Islet precursor cell (in vitro differentiated cells): ENCODE measurements around the gene OR2W3.

ENCODE experiments used
- DNase-seq: peaks from one replicate; pipeline ENCODE4 v3.0.0-alpha.2; 2018

The OR2W3 gene

GRCh38 chr1:247895163-247895637, at the start of gene OR2W3:
Gene OR2W3 (plus strand): TSS chr1:247895587. CDS start chr1:247895587, 0 bp downstream.
- no peak for DNase-seq

- no peak for DNase-seq
These were observed 49.7 kb upstream of the OR2W3 start for GRCh38 chr1:247845693-247846017.

DNA sequence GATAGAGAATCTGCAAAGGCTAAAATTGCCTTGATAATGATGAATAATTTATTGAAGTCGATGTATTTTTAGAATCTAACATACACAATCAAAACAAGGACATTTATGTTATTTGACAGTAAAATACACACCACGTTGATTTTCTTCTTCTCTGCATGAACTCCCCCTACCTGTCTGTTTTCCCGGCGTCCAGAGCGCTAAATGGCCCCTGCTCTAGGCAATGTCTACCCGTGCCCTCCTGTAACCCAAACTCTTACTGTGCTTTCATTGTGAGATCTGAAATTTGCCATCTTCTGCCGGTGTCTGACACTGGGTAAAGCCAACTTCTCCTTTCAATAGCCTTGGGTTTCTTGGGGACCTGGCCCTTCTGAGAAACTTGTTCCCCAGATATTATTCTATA, 47.0 kb upstream of the OR2W3 start:
- DNase-seq, result no peak

DNA sequence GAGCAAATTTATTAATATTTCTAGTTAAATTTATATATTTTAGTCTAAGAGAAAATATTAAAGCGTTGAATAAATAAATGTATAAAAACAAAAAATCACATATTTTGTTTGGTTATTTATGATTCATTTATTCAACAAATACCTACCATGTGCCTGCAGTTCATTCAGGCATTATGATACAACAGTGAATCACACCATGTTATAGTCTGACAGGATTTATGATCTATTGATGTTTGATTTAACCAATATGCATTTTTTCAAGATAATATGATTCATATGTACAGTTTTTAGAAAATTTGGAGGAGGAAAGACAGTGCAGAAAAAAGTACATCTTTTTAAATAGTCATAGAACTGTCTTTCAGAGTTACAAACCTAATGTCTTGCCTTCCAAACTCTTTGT, 45.8 kb upstream of the OR2W3 start:
- no peak for DNase-seq

- no peak for DNase-seq
These were observed 40.4 kb upstream of the OR2W3 start for GRCh38 chr1:247854899-247855545.

GRCh38 chr1:247855911-247856310, 39.5 kb upstream of the OR2W3 start:
- DNase-seq, result no peak

DNA sequence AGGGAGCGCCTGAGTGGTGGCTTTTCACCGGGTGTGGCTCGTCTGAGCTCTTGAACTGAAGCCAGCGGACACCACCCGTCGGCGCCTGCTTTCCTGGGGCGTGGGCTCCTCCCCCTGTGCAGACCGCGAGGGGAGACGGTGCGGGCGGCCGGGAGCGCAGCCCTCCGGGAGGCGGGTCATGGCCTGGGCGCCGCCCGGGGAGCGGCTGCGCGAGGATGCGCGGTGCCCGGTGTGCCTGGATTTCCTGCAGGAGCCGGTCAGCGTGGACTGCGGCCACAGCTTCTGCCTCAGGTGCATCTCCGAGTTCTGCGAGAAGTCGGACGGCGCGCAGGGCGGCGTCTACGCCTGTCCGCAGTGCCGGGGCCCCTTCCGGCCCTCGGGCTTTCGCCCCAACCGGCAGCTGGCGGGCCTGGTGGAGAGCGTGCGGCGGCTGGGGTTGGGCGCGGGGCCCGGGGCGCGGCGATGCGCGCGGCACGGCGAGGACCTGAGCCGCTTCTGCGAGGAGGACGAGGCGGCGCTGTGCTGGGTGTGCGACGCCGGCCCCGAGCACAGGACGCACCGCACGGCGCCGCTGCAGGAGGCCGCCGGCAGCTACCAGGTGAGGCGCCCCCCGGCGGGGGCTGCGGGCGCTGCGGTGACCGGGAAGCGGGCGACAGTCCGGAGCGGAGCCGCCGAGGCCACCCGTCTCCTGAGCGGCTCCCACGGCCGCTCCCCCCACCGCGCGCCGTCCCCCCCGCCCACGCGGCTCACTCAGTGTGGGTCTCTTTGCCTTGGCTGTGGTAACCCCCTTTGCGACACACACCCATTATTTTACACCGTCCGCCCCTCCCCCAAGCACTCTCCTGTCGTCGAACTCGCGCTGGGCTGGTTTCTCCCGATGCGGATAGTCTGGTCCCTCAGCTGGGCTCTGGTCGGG, 38.1 kb upstream of the OR2W3 start, which contains the start of gene TRIM58:
Gene TRIM58 (plus strand): TSS at position 119 of the 916 bp plus-strand sequence. CDS start 60 bp downstream, at position 179.
- DNase-seq, result no peak

DNA sequence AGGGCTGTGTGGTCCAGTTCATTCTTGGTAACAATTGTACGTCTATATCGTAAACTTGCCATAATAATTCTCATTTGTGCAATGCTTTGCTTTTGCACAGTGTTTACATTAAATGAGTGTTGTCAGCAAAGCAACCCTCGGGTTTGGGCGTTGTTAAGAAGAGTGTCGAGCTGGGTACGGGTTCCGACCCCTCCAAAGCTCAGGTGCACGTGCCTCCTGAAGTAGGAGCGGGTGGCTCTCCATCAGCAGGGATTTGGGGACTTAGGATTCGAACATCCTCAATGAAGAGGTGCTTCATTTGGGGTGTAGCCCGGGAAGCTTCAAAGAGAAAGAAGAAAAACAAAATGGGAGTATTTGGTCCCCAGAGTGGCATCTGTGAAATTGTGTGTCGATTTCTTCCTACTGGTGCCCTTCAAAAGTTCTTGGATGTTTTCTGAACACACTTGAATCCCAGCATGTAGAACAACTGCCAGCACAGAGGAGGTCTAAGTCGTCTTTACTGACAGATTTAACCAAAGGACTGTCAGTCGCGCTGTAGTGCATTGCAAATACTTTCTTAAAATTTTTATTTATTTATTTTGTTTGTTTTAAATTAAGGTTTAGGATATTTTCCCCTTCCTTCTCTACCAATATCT, 37.3 kb upstream of the OR2W3 start:
- DNase-seq, result no peak

DNA sequence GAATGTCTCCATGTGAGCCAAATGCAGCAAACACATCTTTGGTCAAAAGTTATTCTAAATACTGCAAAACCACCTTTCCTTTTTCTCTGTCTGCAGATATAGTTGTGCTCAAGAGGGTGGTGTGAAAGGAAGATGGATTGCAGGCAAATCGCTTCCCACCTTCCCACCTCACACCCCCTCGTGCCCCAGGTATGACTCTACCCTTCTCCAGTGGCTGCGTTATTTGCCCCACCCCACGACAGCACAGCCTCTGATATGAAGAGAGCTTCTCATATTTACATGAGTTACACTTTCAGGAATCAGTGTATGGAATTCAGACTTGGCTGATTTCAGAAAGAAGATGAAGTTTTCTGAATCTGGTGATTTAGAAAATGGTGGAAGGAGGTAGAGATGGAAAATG, 32.6 kb upstream of the OR2W3 start:
- DNase-seq, result no peak

GRCh38 chr1:247864644-247865043, 30.7 kb upstream of the OR2W3 start:
- no peak for DNase-seq

DNA sequence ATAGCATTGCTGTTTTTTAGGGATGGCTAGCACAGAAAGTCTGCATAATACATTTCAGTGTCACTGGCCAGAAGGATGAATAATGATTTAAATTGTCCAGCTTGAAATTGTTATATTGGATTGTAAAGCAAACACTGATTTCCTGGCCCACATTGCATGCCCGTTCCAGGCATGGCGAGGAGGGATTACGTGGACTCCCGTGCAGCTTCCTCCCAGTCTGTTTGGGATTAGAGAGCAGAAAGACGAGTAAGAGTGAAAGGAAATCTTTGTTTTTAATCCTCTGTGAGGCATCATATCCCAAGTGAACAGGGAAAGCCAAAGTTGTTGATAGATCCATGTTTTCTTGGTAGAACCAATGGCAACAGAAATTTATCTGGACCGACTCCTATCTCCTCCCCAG, 30.0 kb upstream of the OR2W3 start:
- no peak for DNase-seq

DNA sequence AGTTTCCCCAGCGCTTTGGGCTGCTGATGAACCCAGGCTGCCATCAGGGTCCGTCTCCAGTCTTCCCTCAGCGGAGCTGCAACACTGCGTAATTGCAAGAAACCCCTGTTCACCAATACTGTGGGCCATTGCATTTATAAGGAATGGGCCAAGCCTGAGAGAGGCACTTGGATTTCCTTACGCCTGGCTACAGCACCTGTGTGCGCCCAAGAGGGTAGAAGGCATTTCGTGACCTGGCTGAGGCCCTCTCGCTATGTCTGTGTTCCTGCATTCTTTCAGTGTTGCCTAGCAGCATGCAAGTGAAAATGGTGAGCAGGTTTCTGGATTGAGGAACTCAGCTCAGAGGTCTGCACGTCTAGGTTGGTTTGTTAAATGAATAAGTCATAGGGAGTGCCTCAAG, 12.0 kb upstream of the OR2W3 start:
- no peak for DNase-seq

DNA sequence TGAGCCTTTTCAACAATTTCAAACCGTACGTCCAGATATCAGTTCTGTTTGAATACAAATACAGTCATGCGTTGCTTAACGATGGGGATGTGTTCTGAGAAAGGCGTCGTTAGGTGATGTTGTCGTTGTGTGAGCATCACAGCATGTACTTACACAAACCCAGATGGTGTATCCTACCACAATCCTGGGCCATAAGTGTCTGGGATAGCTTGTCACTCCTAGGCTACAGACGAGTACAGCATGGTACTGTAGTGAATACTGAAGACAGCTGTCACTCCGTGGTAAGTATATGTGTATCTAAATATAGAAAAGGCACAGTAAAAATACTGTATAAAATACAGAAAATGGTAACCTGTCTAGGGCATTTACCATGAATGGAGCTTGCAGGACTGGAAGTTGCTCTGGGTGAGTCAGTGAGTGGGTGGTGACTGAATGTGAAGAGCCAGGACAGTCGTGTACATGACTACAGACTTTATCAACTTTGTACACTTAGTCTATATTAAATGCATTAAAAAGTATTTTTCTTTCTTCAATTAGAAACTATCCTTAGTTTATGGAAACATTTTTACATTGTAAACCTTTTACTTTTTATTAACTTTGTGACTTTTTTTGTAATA, 10.5 kb upstream of the OR2W3 start:
- DNase-seq, result no peak

- DNase-seq, result no peak
These were observed 589 bp downstream of the OR2W3 start for GRCh38 chr1:247895976-247896375.

DNA sequence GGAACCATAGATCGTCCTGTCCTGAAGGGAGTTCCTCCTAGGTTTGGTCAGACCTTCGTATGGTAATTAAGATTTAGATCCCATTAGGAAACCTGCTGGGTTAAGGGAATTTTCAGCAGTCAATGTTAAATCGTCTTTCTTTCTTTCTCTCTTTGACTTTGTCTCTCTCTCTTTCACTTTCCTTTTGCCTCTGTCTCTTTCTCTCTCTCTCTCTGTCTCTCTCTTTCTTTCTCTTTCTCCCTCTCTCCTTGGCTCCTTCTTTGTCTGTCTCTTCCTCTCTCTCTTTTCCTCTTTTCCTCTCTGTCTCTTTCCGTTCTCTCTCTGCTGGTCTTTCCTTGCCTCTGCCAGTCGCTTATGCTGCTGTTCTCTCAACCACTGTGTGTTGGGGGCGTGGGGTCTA, 8.7 kb downstream of the OR2W3 start:
- no peak for DNase-seq

DNA sequence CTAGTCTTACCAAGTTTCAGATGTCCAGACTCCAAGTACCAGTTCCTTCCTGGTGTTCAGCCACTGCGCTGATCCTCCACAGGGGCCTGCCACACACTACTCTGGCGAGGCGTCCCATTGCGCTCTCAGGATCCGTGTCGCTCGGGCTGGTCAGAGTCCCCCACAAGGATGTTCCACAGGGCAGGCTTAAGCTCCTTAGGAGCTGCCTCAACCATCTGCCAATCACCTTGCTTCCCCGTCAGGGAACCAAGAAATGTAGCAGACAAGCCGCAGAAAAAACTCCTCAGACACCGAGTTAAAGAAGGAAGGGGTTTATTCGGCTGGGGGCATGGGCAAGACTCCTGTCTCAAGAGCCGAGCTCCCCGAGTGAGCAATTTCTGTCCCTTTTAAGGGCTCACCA, 9.8 kb downstream of the OR2W3 start:
- no peak for DNase-seq

GRCh38 chr1:247905910-247906503, 10.6 kb downstream of the OR2W3 start:
- DNase-seq, result no peak

DNA sequence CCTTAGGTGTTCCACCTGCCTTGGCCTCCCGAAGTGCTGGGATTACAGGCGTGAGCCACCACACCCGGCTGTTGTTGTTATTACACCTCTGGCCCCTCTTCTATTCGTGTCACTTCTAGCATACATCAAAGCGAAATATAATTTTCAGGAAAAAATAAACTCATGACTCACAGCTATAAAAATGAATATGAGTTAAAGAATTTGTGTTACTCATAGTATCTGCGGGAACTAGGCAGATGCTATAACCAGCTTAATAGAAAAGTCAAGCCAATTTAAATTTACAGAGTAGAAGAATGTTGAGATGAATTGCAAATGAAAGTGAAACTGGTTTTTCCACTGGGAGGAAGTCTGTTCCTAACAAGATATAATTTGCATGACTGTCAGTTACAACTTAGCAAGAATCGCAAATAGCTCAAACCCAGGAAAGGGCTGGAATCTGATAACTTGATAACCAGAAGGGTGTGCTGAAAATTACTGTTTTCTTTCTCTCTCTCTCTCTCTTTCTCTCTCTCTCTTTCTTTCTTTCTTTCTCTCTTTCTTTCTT, 11.2 kb downstream of the OR2W3 start:
- DNase-seq, result no peak

DNA sequence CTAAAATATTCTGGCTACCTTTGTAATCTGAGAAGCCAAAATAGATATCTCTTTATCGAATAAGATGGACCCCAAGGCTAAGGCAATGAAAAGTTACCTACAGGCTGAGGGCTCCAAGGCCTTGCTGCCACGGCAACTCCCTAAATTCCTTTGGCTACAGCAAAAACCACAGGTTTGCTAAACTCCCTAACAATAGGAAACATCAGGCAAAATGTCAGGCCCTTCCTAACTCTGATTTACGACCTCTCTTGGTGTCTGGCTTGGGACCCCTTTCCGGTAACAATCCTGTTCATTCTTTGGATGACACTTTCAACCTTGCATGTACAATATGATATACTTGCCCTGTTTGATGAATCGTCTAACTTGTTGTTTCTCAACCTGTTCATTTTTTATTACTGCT, 13.4 kb downstream of the OR2W3 start:
- no peak for DNase-seq

DNA sequence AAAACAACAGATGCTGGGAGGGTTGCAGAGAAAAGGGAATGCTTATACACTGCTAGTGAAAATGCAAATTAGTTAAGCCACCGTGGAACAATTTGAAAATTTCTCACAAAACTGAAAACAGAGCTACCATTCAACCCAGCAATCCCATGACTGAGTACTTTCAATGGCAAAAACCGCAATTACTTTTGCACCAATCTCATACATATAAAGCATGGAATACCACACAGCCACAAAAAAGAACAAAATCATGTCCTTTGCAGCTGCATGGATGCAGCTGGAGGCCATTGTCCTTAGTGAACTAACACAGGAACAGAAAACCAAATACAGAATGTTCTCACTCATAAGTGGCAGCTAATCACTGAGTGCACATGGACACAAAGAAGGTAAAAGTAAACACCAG, 18.4 kb downstream of the OR2W3 start:
- DNase-seq, result no peak

- no peak for DNase-seq
These were observed 19.7 kb downstream of the OR2W3 start for GRCh38 chr1:247914941-247915662.

- no peak for DNase-seq
These were observed 24.6 kb downstream of the OR2W3 start, which contains the start of gene OR2T8 for GRCh38 chr1:247919952-247920351. Gene OR2T8 (plus strand): TSS chr1:247920252. CDS start chr1:247921018, 766 bp downstream.
